GM04504 (cell line): Measurements from ENCODE around the gene MYH9.
A peak's percentile ranks its signal among the peaks of the same experiment; 100 is the strongest.

Experiments used
- DNase-seq: peaks from one replicate; pipeline ENCODE4 v3.0.0-alpha.2; 2012; ENCODE audit warnings: low read depth

The MYH9 gene

GRCh38 chr22:36367479-36367878 is 20.3 kb downstream of the MYH9 start:
- no peak for DNase-seq

GRCh38 chr22:36367066-36367465 is 20.7 kb downstream of the MYH9 start:
- DNase-seq, result no peak

GRCh38 chr22:36366291-36366708 is 21.5 kb downstream of the MYH9 start:
- no peak for DNase-seq

- DNase-seq, result peak; percentile 81
Observed at GRCh38 chr22:36365020-36365411, 22.8 kb downstream of the MYH9 start.

GRCh38 chr22:36364255-36365019 is 23.3 kb downstream of the MYH9 start:
- no peak for DNase-seq

GRCh38 chr22:36363349-36363981 is 24.3 kb downstream of the MYH9 start:
- no peak for DNase-seq

- no peak for DNase-seq
Observed at GRCh38 chr22:36362932-36363331, 24.8 kb downstream of the MYH9 start.

- no peak for DNase-seq
Observed at GRCh38 chr22:36362075-36362474, 25.7 kb downstream of the MYH9 start.

GRCh38 chr22:36360871-36361383 is 26.8 kb downstream of the MYH9 start:
- no peak for DNase-seq

GRCh38 chr22:36360011-36360410 is 27.8 kb downstream of the MYH9 start:
- no peak for DNase-seq

- no peak for DNase-seq
Observed at GRCh38 chr22:36359470-36359996, 28.2 kb downstream of the MYH9 start.

GRCh38 chr22:36358533-36359469 is 29.0 kb downstream of the MYH9 start:
- DNase-seq, result no peak

GRCh38 chr22:36356708-36357624 is 30.8 kb downstream of the MYH9 start:
- no peak for DNase-seq

GRCh38 chr22:36355894-36356293 is 31.9 kb downstream of the MYH9 start:
- DNase-seq, result no peak

- DNase-seq, result no peak
Observed at GRCh38 chr22:36355362-36355761, 32.4 kb downstream of the MYH9 start.

GRCh38 chr22:36352803-36353507 is 34.8 kb downstream of the MYH9 start:
- no peak for DNase-seq

- no peak for DNase-seq
Observed at GRCh38 chr22:36351921-36352802, 35.6 kb downstream of the MYH9 start.

GRCh38 chr22:36350751-36351594 is 36.8 kb downstream of the MYH9 start:
- no peak for DNase-seq
